Liver (tissue), 9 donors: Measurements from ENCODE around the gene MALRD1. TPM values are rescaled to one million over a fixed set of nuclear protein-coding genes. Genes with fewer than 3 reads are reported as not detected.

Source experiments
- DNase-seq: peaks from one replicate; pipeline ENCODE4 v3.0.0-alpha.2; 2017; ENCODE audit warnings: low spot score
- H3K27ac ChIP-seq, 2 donors: one replicate each; pipeline ENCODE4 v1.7.0; 2013; ENCODE audit warnings: inconsistent platforms in 2 of 2, low read length in 2 of 2, control low read depth in 1 of 2, low read depth in 1 of 2, mild to moderate bottlenecking in 1 of 2
- H3K27me3 ChIP-seq, 4 donors: one replicate each; pipeline versions ENCODE4 v1.6.1 to v1.7.0; 2013; ENCODE audit warnings: low read length in 3 of 4, inconsistent platforms in 1 of 4, mild to moderate bottlenecking in 1 of 4, moderate library complexity in 1 of 4; ENCODE audit not compliant: control insufficient read depth in 4 of 4, insufficient read depth in 4 of 4
- H3K36me3 ChIP-seq, 4 donors: one replicate each; pipeline versions ENCODE4 v1.6.1 to v1.7.0; 2013; ENCODE audit warnings: low read length in 3 of 4, mild to moderate bottlenecking in 3 of 4, low read depth in 1 of 4, moderate library complexity in 1 of 4; ENCODE audit not compliant: control insufficient read depth in 4 of 4, insufficient read depth in 3 of 4
- H3K4me1 ChIP-seq, 4 donors: one replicate each; pipeline versions ENCODE4 v1.6.1 to v1.7.0; 2013; ENCODE audit warnings: low read length in 3 of 4, mild to moderate bottlenecking in 3 of 4, moderate library complexity in 1 of 4; ENCODE audit not compliant: control insufficient read depth in 4 of 4, insufficient read depth in 4 of 4
- H3K4me3 ChIP-seq, 3 donors: one replicate each; pipeline versions ENCODE4 v1.6.1 to v1.7.0; 2013; ENCODE audit warnings: low read length in 3 of 3, control low read depth in 1 of 3, low read depth in 1 of 3, mild to moderate bottlenecking in 1 of 3
- H3K9ac ChIP-seq, 2 donors: one replicate each; pipeline ENCODE4 v1.7.0; 2013; ENCODE audit warnings: low read length in 2 of 2, mild to moderate bottlenecking in 2 of 2, moderate library complexity in 2 of 2, control low read depth in 1 of 2, low read depth in 1 of 2
- H3K9me3 ChIP-seq, 4 donors: one replicate each; pipeline versions ENCODE4 v1.6.1 to v1.7.0; 2013; ENCODE audit warnings: low read length in 3 of 4; ENCODE audit not compliant: control insufficient read depth in 4 of 4
- ATF3 ChIP-seq: IDR thresholded peaks from 2 replicates; pipeline ENCODE4 v1.6.1; 2016; ENCODE audit warnings: antibody characterized with exemption
- CTCF ChIP-seq: fragments of 150-350 bp; IDR thresholded peaks from 2 replicates; pipeline ENCODE4 v1.5.1; 2017; ENCODE audit warnings: improper control_type of control experiment, low read depth, low read length; ENCODE audit not compliant: missing input control
- EGR1 ChIP-seq, 2 donors: IDR thresholded peaks; 2 replicates each; pipeline ENCODE4 v1.6.1; 2016 to 2018; ENCODE audit warnings: antibody characterized with exemption in 2 of 2, low read depth in 2 of 2
- FOXA1 ChIP-seq: IDR thresholded peaks from 2 replicates; pipeline ENCODE4 v1.6.1; 2016; ENCODE audit warnings: antibody characterized with exemption
- FOXA2 ChIP-seq: IDR thresholded peaks from 2 replicates; pipeline ENCODE4 v1.6.1; 2016; ENCODE audit warnings: antibody characterized with exemption
- GABPA ChIP-seq, 2 donors: IDR thresholded peaks in 1 of 2; conservative IDR thresholded peaks in 1 of 2; 2 replicates each; pipeline ENCODE4 v1.6.1; 2016; ENCODE audit warnings: antibody characterized with exemption in 2 of 2, mild to moderate bottlenecking in 1 of 2, moderate library complexity in 1 of 2
- HNF4A ChIP-seq, 2 donors: conservative IDR thresholded peaks; 2 replicates each; pipeline ENCODE4 v1.6.1; 2016; ENCODE audit warnings: antibody characterized with exemption in 2 of 2, mild to moderate bottlenecking in 2 of 2
- JUND ChIP-seq, 2 donors: IDR thresholded peaks; 2 replicates each; pipeline ENCODE4 v1.6.1; 2016; ENCODE audit warnings: antibody characterized with exemption in 2 of 2
- MAX ChIP-seq: IDR thresholded peaks from 2 replicates; pipeline ENCODE4 v1.6.1; 2016; ENCODE audit warnings: antibody characterized with exemption
- NR2F2 ChIP-seq: IDR thresholded peaks from 2 replicates; pipeline ENCODE4 v1.6.1; 2016; ENCODE audit warnings: antibody characterized with exemption
- RAD21 ChIP-seq, 2 donors: IDR thresholded peaks; 2 replicates each; pipeline ENCODE4 v1.6.1; 2016; ENCODE audit warnings: antibody characterized with exemption in 2 of 2, mild to moderate bottlenecking in 2 of 2
- REST ChIP-seq: IDR thresholded peaks from 2 replicates; pipeline ENCODE4 v1.6.1; 2016; ENCODE audit warnings: antibody characterized with exemption, mild to moderate bottlenecking
- RXRA ChIP-seq, 2 donors: IDR thresholded peaks; 2 replicates each; pipeline ENCODE4 v1.6.1; 2017 to 2018; ENCODE audit warnings: antibody characterized with exemption in 2 of 2, mild to moderate bottlenecking in 1 of 2
- SP1 ChIP-seq: IDR thresholded peaks from 2 replicates; pipeline ENCODE4 v1.6.1; 2018; ENCODE audit warnings: antibody characterized with exemption, mild to moderate bottlenecking
- TAF1 ChIP-seq: conservative IDR thresholded peaks from 2 replicates; pipeline ENCODE4 v1.6.1; 2016; ENCODE audit warnings: antibody characterized with exemption, mild to moderate bottlenecking
- YY1 ChIP-seq: IDR thresholded peaks from 2 replicates; pipeline ENCODE4 v1.6.1; 2016; ENCODE audit warnings: antibody characterized with exemption, mild to moderate bottlenecking
- ZBTB33 ChIP-seq: IDR thresholded peaks from 2 replicates; pipeline ENCODE4 v1.6.1; 2016; ENCODE audit warnings: antibody characterized with exemption
- WGBS: extraction: QIAGEN DNeasy Blood & Tissue Kit; methylation state at CpG from one replicate; pipeline ENCODE4 v1.1.7; 2013; 5-methylcytosine and 5-hydroxymethylcytosine counted together
- polyA plus RNA-seq, 2 donors: library from polyadenylated mRNA; stranded (reverse) in 1 of 2; unstranded in 1 of 2; fragments of 200-250 nt in 1 of 2; fragments of >200 nt in 1 of 2; fragmentation: Nextera tagmentation in 1 of 2; extraction: Ambion mirVana in 1 of 2; gene quantifications; one replicate each; pipeline versions ENCODE4 v1.2.1 to v1.2.3, GENCODE V29; 2013 to 2015
- total RNA-seq, 2 donors: library from RNA; depleted of rRNA; stranded (reverse); fragments of >200 nt; gene quantifications; one replicate each; pipeline ENCODE4 v1.2.3, GENCODE V29; 2014
- donor health status: healthy.
- donor health status: healthy.
- donor health status: healthy.
- donor health status: healthy.
- donor health status: healthy.

The MALRD1 gene
- total and polyA plus RNA-seq, 4 donors: 0.37 to 0.59 TPM; not detected in 2

GRCh38 chr10:19577807-19578206 lies 529.2 kb downstream of the MALRD1 start:
- WGBS: 34% methylated on average over 1 of the region's 1 CpG
- Histone ChIP-seq H3K27me3 (no peaks in the 10 kb centered on the region), H3K9me3 (no peaks in the 10 kb centered on the region), H3K4me3 (no peak overlapping the region), H3K4me1 (no peaks in the 10 kb centered on the region), H3K9ac (no peak overlapping the region), H3K36me3 (no peaks in the 10 kb centered on the region), H3K27ac (no peak overlapping the region)
- DNase-seq: no peak
- TF ChIP-seq JUND (IDR thresholded peaks at IDR 0.05) (no peak), REST (no peak), ZBTB33 (no peak), MAX (no peak), TAF1 (no peak), YY1 (no peak), RXRA (IDR thresholded peaks at IDR 0.05) (no peak), ATF3 (no peak), EGR1 (IDR thresholded peaks at IDR 0.05; ENCODE audit: low read depth in 2 of 2) (no peak), NR2F2 (no peak), SP1 (no peak), FOXA2 (no peak), RAD21 (IDR thresholded peaks at IDR 0.05) (no peak)

GRCh38 chr10:19578571-19578970 lies 530.0 kb downstream of the MALRD1 start:
- DNase-seq: no peak
- H3K36me3 ChIP-seq: no peaks in the 10 kb centered on the region
- WGBS: 90% methylated on average over 6 of the region's 6 CpGs
- no peaks in the 10 kb centered on the region for H3K4me1 ChIP-seq
- no peak overlapping the region for H3K4me3 ChIP-seq
- no peak overlapping the region for H3K27ac ChIP-seq
- no peaks in the 10 kb centered on the region for H3K27me3 ChIP-seq
- no peaks in the 10 kb centered on the region for H3K9me3 ChIP-seq
- H3K9ac ChIP-seq: no peak overlapping the region
- TF ChIP-seq EGR1 (IDR thresholded peaks at IDR 0.05; ENCODE audit: low read depth in 2 of 2) (no peak), HNF4A (conservative IDR thresholded peaks at IDR 0.05) (no peak), RAD21 (IDR thresholded peaks at IDR 0.05) (no peak), ZBTB33 (no peak), JUND (IDR thresholded peaks at IDR 0.05) (no peak), SP1 (no peak), ATF3 (no peak), GABPA (IDR thresholded peaks at IDR 0.05 in 1 of 2, conservative IDR thresholded peaks at IDR 0.05 in 1 of 2) (no peak), FOXA1 (no peak), RXRA (IDR thresholded peaks at IDR 0.05) (no peak), CTCF (no peak)
